IPS-20b (cell line): ENCODE results near the gene ABHD10.

ENCODE experiments used
- H3K27ac ChIP-seq: one replicate; pipeline ENCODE4 v1.5.1; 2013; ENCODE audit warnings: low read length
- H3K27me3 ChIP-seq: 2 replicates; pipeline ENCODE4 v1.6.1; 2013; ENCODE audit warnings: mild to moderate bottlenecking, low read length, inconsistent platforms; ENCODE audit not compliant: insufficient read depth
- H3K36me3 ChIP-seq: 2 replicates; pipeline ENCODE4 v1.6.1; 2013; ENCODE audit warnings: low read depth, mild to moderate bottlenecking, inconsistent platforms, low read length, moderate library complexity; ENCODE audit not compliant: insufficient read depth
- H3K4me1 ChIP-seq: 2 replicates; pipeline ENCODE4 v1.6.1; 2013; ENCODE audit warnings: mild to moderate bottlenecking, control low read depth, inconsistent platforms, low read length, moderate library complexity; ENCODE audit not compliant: insufficient read depth
- H3K4me3 ChIP-seq: 2 replicates; pipeline ENCODE4 v1.5.1; 2013; ENCODE audit warnings: mild to moderate bottlenecking, low read length, inconsistent platforms
- H3K9ac ChIP-seq: 2 replicates; pipeline ENCODE4 v1.6.1; 2013; ENCODE audit warnings: low read depth, mild to moderate bottlenecking, inconsistent platforms, low read length, moderate library complexity
- H3K9me3 ChIP-seq: 2 replicates; pipeline ENCODE4 v1.6.1; 2013; ENCODE audit warnings: mild to moderate bottlenecking, low read depth, low read length, inconsistent platforms; ENCODE audit not compliant: insufficient read depth

ABHD10 gene

DNA sequence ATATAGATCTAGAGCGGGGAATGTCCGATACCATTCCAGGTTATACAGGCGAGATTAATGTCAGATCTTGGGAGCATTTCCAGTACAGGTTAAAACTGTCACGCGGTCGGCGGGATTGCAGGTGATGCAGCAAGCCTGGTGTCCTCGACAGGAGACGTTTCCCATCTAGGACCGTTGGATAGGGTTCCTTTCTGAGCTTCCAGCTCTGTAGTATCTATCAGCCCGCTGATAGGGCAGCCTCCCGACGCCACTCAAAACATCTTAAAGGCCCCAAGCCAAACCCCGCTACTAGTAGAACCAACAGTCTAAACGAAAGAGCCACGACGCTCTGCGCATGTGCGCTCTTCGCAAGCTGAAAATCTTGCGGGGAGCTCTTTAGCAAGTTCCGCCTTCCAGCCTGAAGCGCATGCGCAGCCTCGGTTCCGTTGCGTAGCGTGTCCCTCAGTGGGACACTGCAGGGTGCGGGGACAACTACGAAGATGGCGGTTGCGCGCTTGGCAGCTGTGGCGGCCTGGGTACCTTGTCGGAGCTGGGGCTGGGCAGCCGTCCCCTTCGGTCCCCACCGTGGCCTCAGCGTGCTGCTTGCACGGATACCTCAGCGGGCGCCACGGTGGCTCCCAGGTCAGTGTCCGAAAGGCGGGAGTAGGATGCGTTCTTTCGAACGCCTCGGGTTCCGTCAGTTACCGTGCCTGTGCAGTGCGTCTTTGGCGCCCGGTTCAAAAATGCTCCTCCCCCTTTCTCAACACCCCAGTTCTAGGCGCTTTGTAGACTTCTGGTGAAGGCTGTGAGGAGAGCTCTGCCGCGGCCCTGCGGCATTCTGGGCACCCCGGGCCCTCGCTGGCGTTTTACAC, at the start of gene ABHD10:
ABHD10 (plus strand) TSS at position 444 of the 851 bp plus-strand sequence; CDS start at position 480, 36 bp downstream.
- H3K27ac ChIP-seq: peak within 1 kb of the TSS; percentile 6

DNA sequence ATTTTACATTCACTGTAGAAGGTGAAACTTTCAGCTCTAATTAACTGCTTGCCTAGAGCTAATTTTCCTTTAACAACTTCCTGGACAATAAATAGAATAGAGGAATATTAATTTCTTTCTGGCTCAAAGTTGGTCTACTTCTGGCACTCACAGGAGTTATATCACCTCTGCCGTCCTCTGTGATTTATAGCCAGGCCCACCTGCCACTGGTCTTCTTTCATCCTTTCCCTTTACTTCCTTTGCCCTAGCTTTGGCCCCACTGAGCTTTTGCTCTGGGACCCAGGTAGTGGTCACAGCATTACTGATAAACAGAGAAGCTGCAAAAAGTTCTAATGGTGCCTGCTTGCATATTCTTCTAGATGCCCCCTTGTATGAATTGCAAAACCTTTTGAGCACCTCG, 49.3 kb upstream of the ABHD10 start:
- H3K27ac ChIP-seq: no peak overlapping the region
- H3K36me3 ChIP-seq: 0 out of 2 replicates have a peak, but pooled peaks cover 6% of the 10 kb centered on the region
- H3K27me3 ChIP-seq: no peaks in the 10 kb centered on the region
- H3K4me1 ChIP-seq: no peaks in the 10 kb centered on the region
- H3K9ac ChIP-seq: no peak overlapping the region
- H3K9me3 ChIP-seq: no peaks in the 10 kb centered on the region
- H3K4me3 ChIP-seq: no peak overlapping the region

More for the DNA sequence above, at the start of gene ABHD10:
- Histone ChIP-seq H3K36me3 (peaks cover 4% of the 10 kb centered on the region; the same call in 1 of the 2 replicates), H3K9ac (peak within 1 kb of the TSS; percentile 80), H3K9me3 (no peaks in the 10 kb centered on the region), H3K4me3 (peak within 1 kb of the TSS; percentile 86), H3K4me1 (peaks cover 4% of the 10 kb centered on the region; the same call in 1 of the 2 replicates), H3K27me3 (no peaks in the 10 kb centered on the region)

DNA sequence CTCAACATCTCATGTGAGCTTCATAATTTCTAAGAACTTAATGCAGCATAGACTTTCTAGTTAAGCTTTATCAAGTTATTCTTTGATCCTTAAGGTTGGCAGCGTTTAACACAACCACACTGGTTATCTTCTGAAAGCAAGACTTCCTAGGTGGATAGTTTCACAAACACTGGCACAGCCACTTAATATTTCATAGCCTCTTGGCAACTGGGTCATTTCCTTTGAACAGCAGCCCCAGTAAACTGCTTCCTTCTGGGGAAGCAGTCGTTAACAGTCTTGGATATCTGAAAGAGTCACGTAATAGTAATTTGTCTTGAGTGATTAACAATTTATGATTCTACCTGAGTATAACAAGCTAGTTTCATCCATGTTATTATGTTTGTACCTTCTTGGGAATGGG, 45.9 kb upstream of the ABHD10 start:
- Histone ChIP-seq H3K4me3 (no peak overlapping the region), H3K4me1 (no peaks in the 10 kb centered on the region), H3K9me3 (no peaks in the 10 kb centered on the region), H3K27ac (no peak overlapping the region), H3K9ac (no peak overlapping the region), H3K27me3 (no peaks in the 10 kb centered on the region), H3K36me3 (0 out of 2 replicates have a peak, but pooled peaks cover 6% of the 10 kb centered on the region)

DNA sequence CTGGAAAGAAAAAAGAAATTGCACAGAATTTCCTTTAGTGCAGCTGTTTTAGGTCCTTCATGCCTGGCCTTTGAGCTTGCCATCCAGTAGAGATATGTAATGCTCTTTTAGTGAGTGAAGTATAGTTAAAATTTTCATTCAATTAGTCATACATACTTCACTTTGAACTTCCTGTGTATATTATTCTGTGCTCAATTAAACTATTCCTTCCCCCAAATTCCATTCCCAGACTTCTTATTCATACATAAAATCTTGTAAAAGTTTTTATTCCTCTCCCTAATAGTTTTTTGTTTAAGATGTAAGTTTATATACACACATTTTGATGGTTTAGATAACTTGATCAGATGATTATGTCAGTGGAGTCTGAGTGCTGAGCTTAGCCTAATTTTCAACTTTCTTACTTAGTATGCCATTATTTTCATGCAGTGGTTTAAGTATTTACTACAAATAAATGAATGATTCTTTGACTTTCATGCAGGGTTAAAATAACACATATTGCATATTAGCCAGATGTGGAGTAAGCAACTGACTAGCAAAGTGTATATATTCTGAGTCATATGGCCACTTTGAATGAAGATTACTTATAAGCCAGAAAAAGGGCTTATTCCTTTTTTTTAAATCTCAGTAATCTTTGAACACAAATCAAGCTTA, 42.5 kb upstream of the ABHD10 start:
- no peak overlapping the region for H3K27ac ChIP-seq
- H3K4me1 ChIP-seq: no peaks in the 10 kb centered on the region
- H3K4me3 ChIP-seq: no peak overlapping the region
- no peak overlapping the region for H3K9ac ChIP-seq
- peaks cover 26% of the 10 kb centered on the region; the same call in 1 of the 2 replicates for H3K36me3 ChIP-seq
- H3K27me3 ChIP-seq: no peaks in the 10 kb centered on the region
- no peaks in the 10 kb centered on the region for H3K9me3 ChIP-seq

DNA sequence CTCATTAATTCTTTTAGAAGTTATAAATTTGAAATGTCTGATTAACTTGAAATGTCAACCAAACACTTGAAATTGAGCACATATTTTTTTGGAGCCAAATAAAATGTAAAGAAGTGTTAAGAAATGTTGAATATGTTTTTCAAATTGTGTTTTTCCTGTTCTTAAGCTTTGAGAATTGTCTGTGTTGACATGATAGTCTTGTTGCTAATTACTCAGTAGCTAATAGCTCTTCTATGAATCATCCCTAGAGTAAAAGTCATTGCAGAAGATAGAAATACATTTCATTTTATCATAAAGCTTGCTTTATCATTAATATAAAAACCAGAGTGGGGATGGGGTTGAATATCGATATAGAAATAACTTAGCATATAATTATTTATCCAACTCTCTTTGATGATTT, 41.9 kb upstream of the ABHD10 start:
- Histone ChIP-seq H3K4me3 (no peak overlapping the region), H3K27ac (no peak overlapping the region), H3K27me3 (no peaks in the 10 kb centered on the region), H3K9ac (no peak overlapping the region), H3K36me3 (peaks cover 32% of the 10 kb centered on the region; the same call in 1 of the 2 replicates), H3K4me1 (no peaks in the 10 kb centered on the region), H3K9me3 (no peaks in the 10 kb centered on the region)

DNA sequence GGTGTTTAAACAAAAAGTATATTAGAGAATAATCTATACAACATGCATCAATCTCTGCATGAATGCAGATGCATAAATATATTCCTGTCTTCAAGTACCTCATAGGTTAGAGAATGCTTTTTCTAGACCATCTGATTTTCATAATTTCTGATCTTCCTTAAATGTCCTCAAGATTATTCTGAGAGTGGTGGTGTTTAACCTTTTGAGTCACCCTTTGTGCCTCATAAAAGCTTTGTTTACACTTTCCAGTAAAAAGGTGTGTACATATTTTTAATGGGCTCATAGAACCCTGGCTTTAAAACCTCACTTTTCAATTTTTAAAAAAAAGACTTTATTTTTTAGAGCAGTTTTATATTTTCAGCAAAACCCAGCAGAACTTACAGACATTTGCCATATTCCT, 41.0 kb upstream of the ABHD10 start:
- Histone ChIP-seq H3K36me3 (peaks cover 27% of the 10 kb centered on the region; the same call in 1 of the 2 replicates), H3K4me1 (no peaks in the 10 kb centered on the region), H3K4me3 (no peak overlapping the region)

DNA sequence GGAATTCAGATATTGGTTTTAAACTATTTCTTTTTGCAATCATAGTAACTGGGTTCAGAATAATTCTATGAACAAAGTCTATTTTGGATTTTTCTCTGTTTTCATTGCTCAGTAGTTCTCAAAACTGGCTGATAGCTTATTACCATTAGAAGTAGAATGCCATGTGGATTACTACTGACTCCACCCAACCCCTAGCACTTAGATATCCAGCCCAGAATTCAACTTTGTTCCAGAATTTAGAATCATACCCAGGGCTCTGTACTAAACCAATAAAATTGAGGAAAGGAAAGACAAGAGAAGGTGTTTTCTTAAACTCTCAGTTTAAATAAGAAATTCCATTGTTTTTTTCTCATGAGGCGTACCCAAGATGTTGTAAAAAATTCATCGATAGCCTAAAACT, 39.0 kb upstream of the ABHD10 start:
- Histone ChIP-seq H3K36me3 (peaks cover 36% of the 10 kb centered on the region; the same call in 1 of the 2 replicates), H3K9me3 (no peaks in the 10 kb centered on the region), H3K9ac (no peak overlapping the region), H3K27ac (no peak overlapping the region), H3K4me3 (no peak overlapping the region), H3K4me1 (no peaks in the 10 kb centered on the region), H3K27me3 (no peaks in the 10 kb centered on the region)

More for the DNA sequence above, 41.0 kb upstream of the ABHD10 start:
- Histone ChIP-seq H3K9me3 (no peaks in the 10 kb centered on the region), H3K27me3 (no peaks in the 10 kb centered on the region), H3K9ac (no peak overlapping the region), H3K27ac (no peak overlapping the region)

DNA sequence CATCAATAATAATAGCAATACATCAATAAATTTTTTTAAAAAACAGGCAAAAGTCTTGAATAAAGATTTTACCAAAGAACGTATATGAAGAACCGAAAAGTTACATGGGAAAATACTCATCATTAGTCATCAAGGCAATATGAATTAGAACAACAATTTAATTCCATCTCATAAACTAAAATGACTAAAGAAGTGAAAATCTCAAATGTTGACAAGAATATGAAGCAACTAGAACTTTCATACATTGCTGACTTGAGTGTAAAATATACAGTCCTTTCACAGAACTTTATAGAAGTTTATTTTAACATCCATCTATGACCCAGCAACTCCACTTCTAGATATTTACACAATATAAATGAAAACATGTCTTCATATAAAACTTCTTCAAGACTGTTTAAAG, 35.3 kb upstream of the ABHD10 start:
- Histone ChIP-seq H3K27ac (no peak overlapping the region), H3K4me1 (no peaks in the 10 kb centered on the region), H3K9ac (no peak overlapping the region), H3K9me3 (no peaks in the 10 kb centered on the region), H3K27me3 (no peaks in the 10 kb centered on the region), H3K36me3 (peaks cover 39% of the 10 kb centered on the region; the same call in 1 of the 2 replicates), H3K4me3 (no peak overlapping the region)

DNA sequence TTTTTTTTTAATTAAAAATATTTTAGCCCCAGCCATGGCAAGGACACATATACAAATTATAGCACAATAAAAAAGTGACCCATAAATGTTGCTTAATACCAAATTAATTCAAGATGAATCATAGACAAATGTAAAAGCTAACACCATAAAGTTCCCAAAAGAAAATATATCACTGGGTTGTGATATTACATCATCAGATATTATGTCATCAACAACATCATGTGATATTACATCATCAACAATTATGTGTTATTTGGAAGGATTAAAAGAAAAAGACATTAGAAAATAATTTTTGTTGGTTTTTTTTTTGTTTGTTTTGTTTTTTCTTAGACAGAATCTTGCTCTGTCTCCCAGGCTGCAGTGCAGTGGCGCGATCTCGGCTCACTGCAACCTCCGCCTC, 34.5 kb upstream of the ABHD10 start:
- H3K9ac ChIP-seq: no peak overlapping the region
- no peak overlapping the region for H3K4me3 ChIP-seq
- H3K27ac ChIP-seq: no peak overlapping the region
- peaks cover 38% of the 10 kb centered on the region; the same call in 1 of the 2 replicates for H3K36me3 ChIP-seq
- no peaks in the 10 kb centered on the region for H3K4me1 ChIP-seq
- no peaks in the 10 kb centered on the region for H3K9me3 ChIP-seq
- H3K27me3 ChIP-seq: no peaks in the 10 kb centered on the region

DNA sequence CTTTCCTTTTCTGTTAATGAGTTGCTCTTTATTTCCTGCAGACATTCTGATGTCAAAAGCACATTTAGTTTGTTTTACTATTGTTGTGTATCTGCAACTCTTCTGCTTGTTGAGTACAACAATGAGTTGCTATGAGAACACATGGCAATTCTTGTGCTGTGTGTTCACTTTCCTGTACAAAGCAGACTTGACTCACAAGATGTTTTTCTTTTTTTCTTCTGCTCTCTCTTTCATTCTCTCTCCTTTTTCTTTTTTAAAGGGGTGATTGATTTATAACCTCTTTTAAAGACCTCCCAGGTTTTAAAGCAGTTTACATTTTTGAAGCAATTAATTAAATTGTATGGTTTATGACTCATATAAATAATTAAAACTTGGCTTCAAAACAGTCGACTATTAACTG, 31.6 kb upstream of the ABHD10 start:
- Histone ChIP-seq H3K27ac (no peak overlapping the region), H3K27me3 (no peaks in the 10 kb centered on the region), H3K9me3 (no peaks in the 10 kb centered on the region), H3K4me3 (no peak overlapping the region), H3K4me1 (no peaks in the 10 kb centered on the region), H3K36me3 (peaks cover 13% of the 10 kb centered on the region; the same call in 1 of the 2 replicates), H3K9ac (no peak overlapping the region)

DNA sequence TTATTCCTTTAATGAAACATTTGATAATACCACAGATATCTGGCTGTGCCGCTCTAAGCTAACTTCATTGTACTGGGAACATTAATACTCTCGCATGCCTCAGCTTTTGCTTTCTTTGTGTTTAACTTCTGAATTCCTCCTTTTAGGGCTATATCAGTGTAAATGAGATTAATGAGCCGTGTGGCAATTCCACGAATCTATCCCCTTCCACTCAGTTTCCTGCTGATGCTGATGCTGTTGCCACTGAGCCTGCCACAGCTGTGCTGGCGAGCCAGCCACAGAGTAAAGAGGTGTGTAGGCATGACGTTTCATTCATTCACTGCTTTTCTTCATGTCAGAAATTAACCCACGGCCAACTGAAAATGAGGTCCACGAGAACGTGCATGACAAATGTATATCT, 30.0 kb upstream of the ABHD10 start:
- Histone ChIP-seq H3K27ac (no peak overlapping the region), H3K4me1 (no peaks in the 10 kb centered on the region; the same call in 1 of the 2 replicates), H3K9ac (no peak overlapping the region), H3K9me3 (no peaks in the 10 kb centered on the region), H3K4me3 (no peak overlapping the region), H3K27me3 (no peaks in the 10 kb centered on the region), H3K36me3 (peaks cover 6% of the 10 kb centered on the region; the same call in 1 of the 2 replicates)
